ENCODE results near the gene ITCH.

DNA sequence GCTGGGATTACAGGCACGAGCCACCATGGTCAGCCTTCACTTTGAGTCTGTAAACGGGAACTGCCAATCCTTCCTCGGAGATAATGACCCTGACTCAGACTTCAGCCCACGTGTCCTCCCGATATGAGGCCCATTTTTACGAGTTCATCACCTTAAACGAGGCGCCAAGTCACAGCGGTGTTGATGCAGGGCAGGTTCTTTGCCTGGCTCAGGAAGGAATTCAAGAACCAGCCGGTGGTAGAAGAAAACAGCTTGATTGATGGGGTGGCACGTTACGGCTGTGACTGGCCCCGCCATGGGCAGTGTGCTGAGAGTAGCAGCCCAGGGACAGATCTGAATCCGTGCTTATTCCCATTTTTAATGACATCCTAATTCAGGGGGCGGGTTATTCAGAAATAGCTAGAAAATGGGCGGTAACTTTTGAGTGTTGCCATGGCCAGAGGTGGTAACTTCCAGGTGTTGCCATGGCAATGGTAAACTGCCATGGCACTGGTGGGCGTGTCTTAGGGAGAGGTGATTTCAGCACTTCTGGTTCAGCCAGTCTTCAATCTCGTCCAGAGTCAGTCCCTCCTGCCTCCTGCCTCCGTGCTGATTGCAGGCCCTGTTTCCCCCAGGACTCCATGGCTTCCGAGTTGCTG lies 186.3 kb downstream of the ITCH start:
- TF ChIP-seq, protein P1, sequence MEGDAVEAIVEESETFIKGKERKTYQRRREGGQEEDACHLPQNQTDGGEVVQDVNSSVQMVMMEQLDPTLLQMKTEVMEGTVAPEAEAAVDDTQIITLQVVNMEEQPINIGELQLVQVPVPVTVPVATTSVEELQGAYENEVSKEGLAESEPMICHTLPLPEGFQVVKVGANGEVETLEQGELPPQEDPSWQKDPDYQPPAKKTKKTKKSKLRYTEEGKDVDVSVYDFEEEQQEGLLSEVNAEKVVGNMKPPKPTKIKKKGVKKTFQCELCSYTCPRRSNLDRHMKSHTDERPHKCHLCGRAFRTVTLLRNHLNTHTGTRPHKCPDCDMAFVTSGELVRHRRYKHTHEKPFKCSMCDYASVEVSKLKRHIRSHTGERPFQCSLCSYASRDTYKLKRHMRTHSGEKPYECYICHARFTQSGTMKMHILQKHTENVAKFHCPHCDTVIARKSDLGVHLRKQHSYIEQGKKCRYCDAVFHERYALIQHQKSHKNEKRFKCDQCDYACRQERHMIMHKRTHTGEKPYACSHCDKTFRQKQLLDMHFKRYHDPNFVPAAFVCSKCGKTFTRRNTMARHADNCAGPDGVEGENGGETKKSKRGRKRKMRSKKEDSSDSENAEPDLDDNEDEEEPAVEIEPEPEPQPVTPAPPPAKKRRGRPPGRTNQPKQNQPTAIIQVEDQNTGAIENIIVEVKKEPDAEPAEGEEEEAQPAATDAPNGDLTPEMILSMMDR (IDR thresholded peaks at IDR 0.05; ENCODE audit: insufficient read depth, low read length, poor library complexity, severe bottlenecking) = no peak
- TF ChIP-seq EZH2phosphoT487 (conservative IDR thresholded peaks at IDR 0.05; ENCODE audit: low read length) = no peak
